OCI-LY7 (cell line): ENCODE data around the gene LPO. TPM values are rescaled to one million over a fixed set of nuclear protein-coding genes. Genes with fewer than 3 reads are reported as not detected.

Experiments used
- BruUV-seq: library from RNA; stranded (reverse); fragments of 400-500 nt; replicated peaks from 2 replicates; lab custom pipeline; 2021; lab: Mats Ljungman, UMichigan
- CTCF ChIA-PET: fragments of 300-600 bp; sonication (Branson Sonifier 250); formaldehyde crosslinking; loops from one replicate; lab custom pipeline; 2022; ENCODE audit warnings: antibody characterized with exemption; ENCODE audit not compliant: unreplicated experiment; lab: Charles Lee
- POLR2A ChIA-PET: fragments of 300-600 bp; sonication (Branson Sonifier 250); formaldehyde crosslinking; loops from one replicate; lab custom pipeline; 2022; ENCODE audit warnings: antibody characterized with exemption; lab: Charles Lee
- DNase-seq: peaks from one replicate; pipeline ENCODE4 v3.0.0-alpha.2; 2015; ENCODE audit warnings: low spot score
- H2AFZ ChIP-seq: fragments of 200-600 bp; sonication (generic), shearing (Covaris generic); 2 replicates; pipeline ENCODE4 v1.6.1; 2014; ENCODE audit warnings: mild to moderate bottlenecking, antibody characterized with exemption, low read length, moderate library complexity
- H3K27ac ChIP-seq: fragments of 200-600 bp; sonication (generic); 2 replicates; pipeline ENCODE4 v1.5.1; 2014; ENCODE audit warnings: mixed run types, low read depth, mild to moderate bottlenecking, moderate library complexity, low read length, inconsistent platforms; ENCODE audit not compliant: poor library complexity, severe bottlenecking
- H3K36me3 ChIP-seq: fragments of 200-600 bp; sonication (generic); 2 replicates; pipeline ENCODE4 v1.6.1; 2014; ENCODE audit warnings: mild to moderate bottlenecking, antibody characterized with exemption, low read length, moderate library complexity, mixed read lengths; ENCODE audit not compliant: insufficient read depth
- H3K4me1 ChIP-seq: fragments of 200-600 bp; sonication (generic); 2 replicates; pipeline ENCODE4 v1.5.1; 2014; ENCODE audit warnings: mild to moderate bottlenecking, low read length; ENCODE audit not compliant: insufficient read depth, poor library complexity, severe bottlenecking
- H3K4me2 ChIP-seq: fragments of 200-600 bp; sonication (generic); 2 replicates; pipeline ENCODE4 v1.6.1; 2014; ENCODE audit warnings: mild to moderate bottlenecking, low read length
- H3K4me3 ChIP-seq: fragments of 200-600 bp; sonication (generic); 2 replicates; pipeline ENCODE4 v1.5.1; 2014; ENCODE audit warnings: mild to moderate bottlenecking, low read depth, low read length; ENCODE audit not compliant: poor library complexity, severe bottlenecking
- H3K79me2 ChIP-seq: fragments of 200-600 bp; sonication (generic); 2 replicates; pipeline ENCODE4 v1.6.1; 2016; ENCODE audit warnings: low read depth, mild to moderate bottlenecking, low read length, moderate library complexity, mixed read lengths; ENCODE audit not compliant: insufficient read depth
- H3K9me2 ChIP-seq: fragments of 200-600 bp; sonication (generic); 2 replicates; pipeline ENCODE4 v1.6.1; 2016; ENCODE audit warnings: mild to moderate bottlenecking, low read length, mixed read lengths; ENCODE audit not compliant: insufficient read depth
- H3K9me3 ChIP-seq: fragments of 200-600 bp; sonication (generic); 2 replicates; pipeline ENCODE4 v1.6.1; 2014; ENCODE audit warnings: mild to moderate bottlenecking, mixed run types, low read length, mixed read lengths
- H4K20me1 ChIP-seq: fragments of 200-600 bp; sonication (generic); 2 replicates; pipeline ENCODE4 v1.6.1; 2014; ENCODE audit warnings: mild to moderate bottlenecking, antibody characterized with exemption, low read length, moderate library complexity, mixed read lengths; ENCODE audit not compliant: insufficient read depth
- EZH2phosphoT487 ChIP-seq: fragments of 200-600 bp; sonication (generic); IDR thresholded peaks from 2 replicates; pipeline ENCODE4 v1.6.1; 2018; ENCODE audit warnings: low read depth, borderline replicate concordance, mild to moderate bottlenecking, mixed run types, antibody characterized with exemption, low read length, moderate library complexity, mixed read lengths
- intact Hi-C: fragments of 100-400 bp; cut with micrococcal nuclease; formaldehyde crosslinking; loops from one replicate; pipeline ENCODE4 v1.10.0; 2022; ENCODE audit not compliant: unreplicated experiment
- total RNA-seq, 2 experiments: library from RNA; depleted of rRNA in 1 of 2; stranded (reverse); fragments of >200 nt in 1 of 2; shearing (Covaris generic) in 1 of 2; gene quantifications; 2 replicates each; pipeline ENCODE4 v1.2.3, GENCODE V29; 2014 to 2022
- TF ChIP-seq, protein P1 (sequence below): fragments of 200-600 bp; sonication (generic); conservative IDR thresholded peaks from 2 replicates; pipeline ENCODE4 v1.5.1; 2014; ENCODE audit warnings: mild to moderate bottlenecking, antibody characterized with exemption, low read length, moderate library complexity, mixed read lengths

The LPO gene
- total RNA-seq, 2 experiments from 2014 or later, result not detected

DNA sequence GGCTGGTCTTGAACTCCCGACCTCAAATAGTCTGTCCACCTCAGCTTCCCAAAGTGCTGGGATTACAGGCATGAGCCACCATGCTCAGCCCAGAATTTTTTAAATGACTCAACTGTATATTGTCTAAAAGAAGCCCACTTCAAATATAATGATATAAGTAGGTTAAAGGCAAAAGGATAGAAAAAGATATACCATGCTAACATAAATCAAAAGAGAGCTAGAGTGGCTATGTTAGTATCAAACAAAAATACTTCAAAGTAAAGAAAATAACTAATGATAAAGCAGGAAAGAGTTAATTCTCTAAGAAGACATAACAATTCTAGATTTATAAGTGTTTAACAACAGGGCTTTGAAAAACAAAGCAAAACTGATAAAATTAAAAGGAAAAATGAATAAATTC, 55.6 kb downstream of the LPO start:
- no peak overlapping the region for H3K4me3 ChIP-seq
- no peak for DNase-seq
- no peaks in the 10 kb centered on the region for H3K9me3 ChIP-seq
- no peaks in the 10 kb centered on the region for H3K36me3 ChIP-seq
- no peaks in the 10 kb centered on the region for H3K79me2 ChIP-seq
- H3K9me2 ChIP-seq, result no peaks in the 10 kb centered on the region
- H3K4me1 ChIP-seq, result no peaks in the 10 kb centered on the region
- H4K20me1 ChIP-seq, result no peaks in the 10 kb centered on the region
- H2AFZ ChIP-seq, result no peak overlapping the region
- no peak overlapping the region for H3K4me2 ChIP-seq
- TF ChIP-seq, protein P1, sequence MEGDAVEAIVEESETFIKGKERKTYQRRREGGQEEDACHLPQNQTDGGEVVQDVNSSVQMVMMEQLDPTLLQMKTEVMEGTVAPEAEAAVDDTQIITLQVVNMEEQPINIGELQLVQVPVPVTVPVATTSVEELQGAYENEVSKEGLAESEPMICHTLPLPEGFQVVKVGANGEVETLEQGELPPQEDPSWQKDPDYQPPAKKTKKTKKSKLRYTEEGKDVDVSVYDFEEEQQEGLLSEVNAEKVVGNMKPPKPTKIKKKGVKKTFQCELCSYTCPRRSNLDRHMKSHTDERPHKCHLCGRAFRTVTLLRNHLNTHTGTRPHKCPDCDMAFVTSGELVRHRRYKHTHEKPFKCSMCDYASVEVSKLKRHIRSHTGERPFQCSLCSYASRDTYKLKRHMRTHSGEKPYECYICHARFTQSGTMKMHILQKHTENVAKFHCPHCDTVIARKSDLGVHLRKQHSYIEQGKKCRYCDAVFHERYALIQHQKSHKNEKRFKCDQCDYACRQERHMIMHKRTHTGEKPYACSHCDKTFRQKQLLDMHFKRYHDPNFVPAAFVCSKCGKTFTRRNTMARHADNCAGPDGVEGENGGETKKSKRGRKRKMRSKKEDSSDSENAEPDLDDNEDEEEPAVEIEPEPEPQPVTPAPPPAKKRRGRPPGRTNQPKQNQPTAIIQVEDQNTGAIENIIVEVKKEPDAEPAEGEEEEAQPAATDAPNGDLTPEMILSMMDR, result no peak
- TF ChIP-seq EZH2phosphoT487, result no peak
- CTCF ChIA-PET, result no interaction called here
- intact Hi-C loops, result no loop called here
- no TSS peak for BruUV-seq
- POLR2A ChIA-PET, result interaction anchor here (0.6 kb wide), 1 partner anchor 1848 kb away, joined by 5 read pairs; no protein-coding TSS in a partner anchor
- H3K27ac ChIP-seq, result no peak overlapping the region

DNA sequence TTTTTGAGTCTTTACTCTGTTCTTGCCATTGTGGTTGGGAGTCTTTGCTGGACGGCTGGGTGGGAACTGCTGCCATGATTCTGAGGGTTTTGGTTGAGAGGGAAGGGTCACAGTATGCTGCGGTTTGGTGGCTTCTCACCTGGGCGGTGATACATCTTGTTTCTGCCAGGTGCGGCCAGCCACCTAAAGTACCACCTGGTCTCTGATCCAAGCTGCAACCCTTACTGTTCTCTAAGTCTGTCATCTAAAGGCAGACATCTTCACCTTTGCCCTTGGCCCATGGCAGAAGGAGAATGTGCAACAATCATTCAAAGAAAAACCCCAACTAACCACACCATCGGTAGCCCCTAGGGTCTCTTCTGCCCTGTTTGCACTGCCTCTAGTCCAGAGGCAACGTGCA, 62.0 kb downstream of the LPO start:
- H3K36me3 ChIP-seq, result no peaks in the 10 kb centered on the region
- BruUV-seq, result no TSS peak
- H3K79me2 ChIP-seq, result no peaks in the 10 kb centered on the region
- TF ChIP-seq EZH2phosphoT487, result no peak
- TF ChIP-seq, protein P1, result no peak
- no peak overlapping the region for H3K4me3 ChIP-seq
- H3K9me2 ChIP-seq, result no peaks in the 10 kb centered on the region
- no peak for DNase-seq
- no peaks in the 10 kb centered on the region for H4K20me1 ChIP-seq
- no peaks in the 10 kb centered on the region for H3K9me3 ChIP-seq
- intact Hi-C loops, result no loop called here
- CTCF ChIA-PET, result interaction anchor here (0.6 kb wide), 1 partner anchor 88 kb away, joined by 3 read pairs; no protein-coding TSS in a partner anchor
- POLR2A ChIA-PET, result no interaction called here
- H3K4me2 ChIP-seq, result no peak overlapping the region
- no peak overlapping the region for H2AFZ ChIP-seq
- H3K4me1 ChIP-seq, result peaks cover 22% of the 10 kb centered on the region
- H3K27ac ChIP-seq, result no peak overlapping the region

DNA sequence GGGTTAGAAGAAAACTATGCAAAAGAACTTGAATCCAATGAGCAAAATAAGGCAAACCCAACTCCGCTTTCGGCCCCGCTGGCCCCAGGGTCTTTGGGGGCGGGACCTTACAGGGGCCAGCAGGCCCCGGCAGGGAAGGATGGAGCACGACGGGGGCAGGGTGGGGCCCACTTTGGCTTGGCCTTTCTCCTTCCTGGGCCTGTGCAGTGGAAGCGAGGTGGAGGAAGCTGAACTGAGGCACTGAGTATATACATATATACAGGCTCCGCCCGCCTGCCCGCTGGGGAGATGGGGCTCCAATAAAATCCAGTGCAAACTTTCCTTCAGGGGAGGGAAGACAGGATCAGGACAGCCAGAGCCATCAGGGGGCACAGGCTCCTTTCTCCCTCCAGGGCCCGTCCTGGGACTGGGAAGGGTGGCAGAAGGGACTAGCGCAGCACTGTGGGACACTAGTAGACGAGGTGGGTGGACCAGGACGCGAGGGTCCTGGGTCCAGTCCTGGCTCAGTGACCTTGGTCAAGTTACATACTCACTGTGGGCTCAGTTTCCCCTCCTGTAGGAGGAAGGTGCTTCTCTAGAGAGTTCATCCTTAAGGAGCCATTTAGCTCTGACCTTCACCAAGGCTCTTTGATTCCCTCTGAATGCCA, 63.2 kb downstream of the LPO start:
- BruUV-seq, result no TSS peak

More for the DNA sequence above, 63.2 kb downstream of the LPO start:
- no peak overlapping the region for H2AFZ ChIP-seq
- H4K20me1 ChIP-seq, result no peaks in the 10 kb centered on the region
- DNase-seq, result no peak
- no peak overlapping the region for H3K4me2 ChIP-seq
- POLR2A ChIA-PET, result interaction anchor here (0.6 kb wide), 1 partner anchor 146 kb away, joined by 3 read pairs; no protein-coding TSS in a partner anchor
- no peaks in the 10 kb centered on the region for H3K9me2 ChIP-seq
- no peaks in the 10 kb centered on the region for H3K36me3 ChIP-seq
- H3K79me2 ChIP-seq, result no peaks in the 10 kb centered on the region
- no peak for TF ChIP-seq EZH2phosphoT487
- TF ChIP-seq, protein P1, result no peak
- H3K4me3 ChIP-seq, result no peak overlapping the region
- CTCF ChIA-PET, result interaction anchor here (0.5 kb wide), 1 partner anchor 116 kb away, joined by 3 read pairs; no protein-coding TSS in a partner anchor
- peaks cover 22% of the 10 kb centered on the region for H3K4me1 ChIP-seq
- intact Hi-C loops, result no loop called here
- no peak overlapping the region for H3K27ac ChIP-seq
- no peaks in the 10 kb centered on the region for H3K9me3 ChIP-seq
